Activated naive CD4-positive, alpha-beta T cell treated with anti-CD3 and anti-CD28 coated beads, Interleukin-2, amount 10 ng/mL, durations not matched to agents 7 days and 5 days (primary cell): Measurements from ENCODE around the gene FSHB.
A peak's percentile ranks its signal among the peaks of the same experiment; 100 is the strongest.
"Not testable (repeated sequence)": the region's sequence is repeated elsewhere in the genome, so short reads cannot be mapped to it uniquely, and the experiment has no call there.

ENCODE experiments used
- CTCF ChIA-PET: fragments of 350-600 bp; sonication (Branson Sonifier 250); formaldehyde crosslinking; loops from one replicate; lab custom pipeline; 2021; ENCODE audit warnings: antibody characterized with exemption; lab: Charles Lee
- DNase-seq: peaks from one replicate; pipeline ENCODE4 v3.0.0-alpha.2; 2020
- H3K27ac Mint-ChIP-seq: one replicate; pipeline ENCODE4 v1.8.0; 2021; ENCODE audit warnings: mild to moderate bottlenecking, moderate library complexity, mixed read lengths
- H3K27me3 Mint-ChIP-seq: one replicate; pipeline ENCODE4 v1.8.0; 2021; ENCODE audit warnings: mild to moderate bottlenecking, mixed read lengths
- H3K36me3 Mint-ChIP-seq: one replicate; pipeline ENCODE4 v1.8.0; 2021; ENCODE audit warnings: mixed read lengths
- H3K4me1 Mint-ChIP-seq: one replicate; pipeline ENCODE4 v1.8.0; 2021; ENCODE audit warnings: mixed read lengths
- H3K4me3 Mint-ChIP-seq: one replicate; pipeline ENCODE4 v1.8.0; 2021; ENCODE audit warnings: mild to moderate bottlenecking, moderate library complexity, mixed read lengths
- H3K9me3 Mint-ChIP-seq: one replicate; pipeline ENCODE4 v1.8.0; 2021; ENCODE audit warnings: mixed read lengths

Gene FSHB

GRCh38 chr11:30245621-30246020 is 14.8 kb downstream of the FSHB start:
- CTCF ChIA-PET = no interaction called here
- Mint-ChIP-seq H3K9me3 (no peaks in the 10 kb centered on the region), H3K27ac (no peak overlapping the region), H3K4me3 (no peak overlapping the region), H3K4me1 (no peaks in the 10 kb centered on the region), H3K36me3 (no peaks in the 10 kb centered on the region), H3K27me3 (no peaks in the 10 kb centered on the region)
- no peak for DNase-seq

- H3K36me3 Mint-ChIP-seq = no peaks in the 10 kb centered on the region
- H3K4me1 Mint-ChIP-seq = no peaks in the 10 kb centered on the region
- no peak overlapping the region for H3K4me3 Mint-ChIP-seq
- CTCF ChIA-PET = no interaction called here
- H3K9me3 Mint-ChIP-seq = no peaks in the 10 kb centered on the region
- no peak for DNase-seq
- no peak overlapping the region for H3K27ac Mint-ChIP-seq
- H3K27me3 Mint-ChIP-seq = no peaks in the 10 kb centered on the region
Measured at GRCh38 chr11:30254307-30255298, 23.8 kb downstream of the FSHB start.

- Mint-ChIP-seq H3K4me3 (no peak overlapping the region), H3K4me1 (no peaks in the 10 kb centered on the region), H3K27ac (no peak overlapping the region), H3K27me3 (no peaks in the 10 kb centered on the region), H3K36me3 (no peaks in the 10 kb centered on the region), H3K9me3 (no peaks in the 10 kb centered on the region)
- CTCF ChIA-PET = no interaction called here
- no peak for DNase-seq
Measured at GRCh38 chr11:30255637-30256036, 24.8 kb downstream of the FSHB start.

- CTCF ChIA-PET = no interaction called here
- no peaks in the 10 kb centered on the region for H3K27me3 Mint-ChIP-seq
- H3K27ac Mint-ChIP-seq = no peak overlapping the region
- no peak overlapping the region for H3K4me3 Mint-ChIP-seq
- no peak for DNase-seq
- no peaks in the 10 kb centered on the region for H3K36me3 Mint-ChIP-seq
- H3K4me1 Mint-ChIP-seq = no peaks in the 10 kb centered on the region
- H3K9me3 Mint-ChIP-seq = no peaks in the 10 kb centered on the region
Measured at GRCh38 chr11:30257058-30257457, 26.2 kb downstream of the FSHB start.

GRCh38 chr11:30258679-30259078 is 27.9 kb downstream of the FSHB start:
- Mint-ChIP-seq H3K9me3 (no peaks in the 10 kb centered on the region), H3K27ac (no peak overlapping the region), H3K27me3 (no peaks in the 10 kb centered on the region), H3K4me3 (no peak overlapping the region), H3K4me1 (no peaks in the 10 kb centered on the region), H3K36me3 (no peaks in the 10 kb centered on the region)
- no peak for DNase-seq
- CTCF ChIA-PET = no interaction called here

- CTCF ChIA-PET = no interaction called here
- Mint-ChIP-seq H3K27me3 (no peaks in the 10 kb centered on the region), H3K27ac (no peak overlapping the region), H3K4me3 (no peak overlapping the region), H3K9me3 (no peaks in the 10 kb centered on the region), H3K4me1 (no peaks in the 10 kb centered on the region), H3K36me3 (no peaks in the 10 kb centered on the region)
- DNase-seq = no peak
Measured at GRCh38 chr11:30260813-30261212, 30.0 kb downstream of the FSHB start.

GRCh38 chr11:30261821-30262220 is 31.0 kb downstream of the FSHB start:
- H3K9me3 Mint-ChIP-seq = no peaks in the 10 kb centered on the region
- no peak for DNase-seq
- H3K36me3 Mint-ChIP-seq = no peaks in the 10 kb centered on the region
- H3K27ac Mint-ChIP-seq = no peak overlapping the region
- no peaks in the 10 kb centered on the region for H3K27me3 Mint-ChIP-seq
- H3K4me1 Mint-ChIP-seq = no peaks in the 10 kb centered on the region
- H3K4me3 Mint-ChIP-seq = no peak overlapping the region
- CTCF ChIA-PET = no interaction called here

GRCh38 chr11:30268638-30269037 is 37.8 kb downstream of the FSHB start:
- H3K4me1 Mint-ChIP-seq, DNase-seq, H3K36me3 Mint-ChIP-seq, CTCF ChIA-PET, H3K27me3 Mint-ChIP-seq, H3K9me3 Mint-ChIP-seq, H3K4me3 Mint-ChIP-seq, H3K27ac Mint-ChIP-seq: not testable (repeated sequence)

- CTCF ChIA-PET = no interaction called here
- DNase-seq = no peak
- H3K27me3 Mint-ChIP-seq = peaks cover 8% of the 10 kb centered on the region
- no peaks in the 10 kb centered on the region for H3K4me1 Mint-ChIP-seq
- no peaks in the 10 kb centered on the region for H3K36me3 Mint-ChIP-seq
- H3K4me3 Mint-ChIP-seq = no peak overlapping the region
- H3K9me3 Mint-ChIP-seq = no peaks in the 10 kb centered on the region
- H3K27ac Mint-ChIP-seq = no peak overlapping the region
Measured at GRCh38 chr11:30270671-30271070, 39.9 kb downstream of the FSHB start.

GRCh38 chr11:30277176-30277575 is 46.4 kb downstream of the FSHB start:
- Mint-ChIP-seq H3K4me1 (peaks cover 13% of the 10 kb centered on the region), H3K9me3 (no peaks in the 10 kb centered on the region), H3K27ac (no peak overlapping the region), H3K4me3 (no peak overlapping the region), H3K27me3 (peaks cover 8% of the 10 kb centered on the region), H3K36me3 (no peaks in the 10 kb centered on the region)
- CTCF ChIA-PET = no interaction called here
- DNase-seq = no peak

- no peak for DNase-seq
- CTCF ChIA-PET = no interaction called here
- H3K27me3 Mint-ChIP-seq = peaks cover 7% of the 10 kb centered on the region
- no peak overlapping the region for H3K27ac Mint-ChIP-seq
- no peaks in the 10 kb centered on the region for H3K9me3 Mint-ChIP-seq
- H3K36me3 Mint-ChIP-seq = no peaks in the 10 kb centered on the region
- no peak overlapping the region for H3K4me3 Mint-ChIP-seq
- peaks cover 21% of the 10 kb centered on the region for H3K4me1 Mint-ChIP-seq
Measured at GRCh38 chr11:30279796-30280195, 49.0 kb downstream of the FSHB start.

GRCh38 chr11:30281476-30282288 is 50.9 kb downstream of the FSHB start:
- Mint-ChIP-seq H3K36me3 (no peaks in the 10 kb centered on the region), H3K27ac (peak overlapping the region; percentile 1), H3K4me3 (peak overlapping the region; percentile 0), H3K4me1 (peaks cover 21% of the 10 kb centered on the region), H3K9me3 (no peaks in the 10 kb centered on the region), H3K27me3 (peaks cover 7% of the 10 kb centered on the region)
- DNase-seq = peak; percentile 21
- CTCF ChIA-PET = no interaction called here

- Mint-ChIP-seq H3K4me1 (peaks cover 21% of the 10 kb centered on the region), H3K4me3 (peak overlapping the region; percentile 0), H3K27me3 (peaks cover 10% of the 10 kb centered on the region), H3K9me3 (no peaks in the 10 kb centered on the region), H3K36me3 (no peaks in the 10 kb centered on the region), H3K27ac (no peak overlapping the region)
- DNase-seq = peak; percentile 55
- CTCF ChIA-PET = no interaction called here
Measured at GRCh38 chr11:30282289-30282631, 51.4 kb downstream of the FSHB start.
